HG02885 (cell line): ENCODE data around the gene HTT.

Experiments
- ATAC-seq: cut with Tn5 transposase; IDR thresholded peaks from one replicate; pipeline ENCODE4 v1.9.1; 2021; ENCODE audit warnings: mild to moderate bottlenecking; ENCODE audit not compliant: unreplicated experiment, poor library complexity

The HTT gene

DNA sequence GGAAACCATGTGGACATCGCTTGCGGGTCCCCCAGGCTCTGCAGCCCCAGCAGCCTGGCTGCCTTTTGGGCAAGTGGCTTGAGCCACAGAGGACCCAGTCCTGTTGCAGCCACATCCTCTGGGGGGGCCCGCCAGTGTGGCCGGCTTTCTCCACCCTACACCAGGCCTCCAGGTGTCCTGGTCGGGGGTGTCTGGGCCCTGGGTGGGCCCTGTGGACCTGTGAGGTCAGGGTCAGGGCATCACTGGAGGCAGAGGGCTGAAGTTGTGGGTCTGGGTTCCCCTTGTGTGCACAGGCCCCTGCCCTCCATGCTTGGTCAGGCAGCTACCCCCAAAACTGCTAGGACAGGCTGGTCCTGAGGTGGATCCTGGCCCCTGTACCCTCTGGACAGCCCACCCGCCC, 171.2 kb downstream of the HTT start:
- ATAC-seq: no peak

DNA sequence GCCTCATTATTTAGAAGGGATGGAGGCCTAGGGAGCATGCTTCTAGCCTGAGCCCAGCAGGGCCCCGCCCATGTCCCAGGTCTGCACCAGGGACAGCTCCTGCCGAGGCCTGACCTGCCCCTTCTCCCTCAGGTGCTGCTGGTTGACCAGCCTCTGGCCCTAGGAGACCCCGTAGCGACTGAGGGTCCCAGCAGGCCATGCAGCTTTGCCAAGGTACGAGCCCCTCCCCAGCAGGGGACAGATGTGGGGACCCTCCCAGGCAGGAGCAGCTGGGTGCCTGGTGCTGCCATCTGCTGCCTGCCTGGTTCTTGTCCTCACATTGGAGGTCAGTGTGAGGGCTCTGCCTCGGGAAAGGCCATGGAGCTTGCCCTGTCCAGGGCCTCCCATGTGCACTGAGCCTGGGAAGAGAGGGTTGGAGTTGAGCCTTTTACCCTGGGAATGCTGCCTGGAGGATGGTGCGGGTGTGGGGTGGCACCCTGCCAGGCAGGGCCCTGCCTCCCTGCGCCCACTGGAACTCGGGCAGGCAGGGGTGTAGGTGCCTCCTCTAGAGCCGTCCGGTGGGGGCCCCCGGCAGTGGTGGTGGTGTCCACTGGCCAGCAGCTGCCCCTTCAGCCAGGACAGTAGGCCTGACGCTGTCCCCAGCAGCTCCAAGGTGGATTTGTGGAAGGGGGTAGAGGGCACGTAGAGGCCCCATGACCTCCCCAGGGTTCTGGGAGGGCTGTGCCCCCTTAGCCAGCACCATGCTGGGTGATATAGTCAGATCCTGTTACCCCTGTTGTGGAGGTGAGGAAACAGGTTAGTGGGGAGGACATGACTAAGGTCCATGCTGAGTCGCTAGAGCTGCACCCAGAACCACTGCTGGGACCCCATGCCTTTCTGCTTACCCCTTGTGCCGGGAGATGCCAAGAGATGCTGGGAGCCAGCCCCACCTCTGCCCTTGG, 172.2 kb downstream of the HTT start:
- no peak for ATAC-seq

DNA sequence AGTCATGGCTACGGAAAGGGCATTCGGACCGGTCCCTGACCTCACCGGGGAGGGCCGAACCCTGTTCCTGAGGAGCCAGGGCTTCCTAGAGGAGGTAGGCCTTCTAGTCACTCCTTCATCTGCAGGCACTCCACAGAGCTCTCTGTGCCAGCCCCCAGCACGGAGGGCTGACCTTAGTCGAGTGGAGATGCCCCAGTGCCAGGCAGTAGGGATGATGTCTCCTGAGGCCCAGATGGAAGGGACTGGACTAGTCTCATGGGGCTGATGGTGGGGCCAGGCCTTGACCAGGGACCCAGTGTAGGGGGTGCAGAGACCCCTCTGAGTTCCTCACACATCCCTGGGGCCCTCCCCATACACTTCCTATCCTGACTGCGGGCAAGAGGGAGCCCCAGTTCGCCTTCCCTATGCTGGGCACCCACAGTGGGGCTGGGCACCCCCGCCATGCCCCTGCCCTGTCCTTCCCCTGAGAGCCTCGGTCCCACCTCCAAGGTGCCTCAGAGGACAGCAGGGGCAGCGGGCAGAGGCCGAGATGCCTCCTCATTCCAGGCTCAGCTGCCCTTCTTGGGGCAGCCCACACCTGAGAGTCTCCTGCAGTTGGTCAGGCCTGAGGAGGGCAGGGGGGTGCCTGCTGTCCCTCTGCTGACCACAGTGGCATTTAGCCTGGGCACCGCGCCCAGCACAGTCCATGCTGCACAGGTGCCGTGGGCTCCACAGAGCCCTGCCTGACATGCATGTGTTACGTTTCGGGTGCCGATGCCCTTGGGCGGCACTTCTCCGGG, 173.1 kb downstream of the HTT start:
- no peak for ATAC-seq

DNA sequence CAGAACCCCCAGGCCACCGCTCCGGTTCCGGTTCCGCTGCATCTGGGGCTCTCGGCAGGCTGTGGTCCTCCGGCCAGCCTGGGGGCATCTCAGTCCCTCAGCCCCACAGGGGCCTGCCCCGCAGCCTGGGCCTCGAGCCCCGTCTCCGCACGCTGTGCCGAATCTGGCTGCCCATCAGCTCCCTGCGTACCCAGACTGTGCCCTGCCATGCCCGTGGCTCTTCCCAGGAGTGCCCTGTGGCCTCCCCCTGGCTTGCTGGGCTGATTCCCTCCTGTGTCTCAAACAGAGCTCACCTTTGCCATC, 173.6 kb downstream of the HTT start:
- ATAC-seq: no peak

DNA sequence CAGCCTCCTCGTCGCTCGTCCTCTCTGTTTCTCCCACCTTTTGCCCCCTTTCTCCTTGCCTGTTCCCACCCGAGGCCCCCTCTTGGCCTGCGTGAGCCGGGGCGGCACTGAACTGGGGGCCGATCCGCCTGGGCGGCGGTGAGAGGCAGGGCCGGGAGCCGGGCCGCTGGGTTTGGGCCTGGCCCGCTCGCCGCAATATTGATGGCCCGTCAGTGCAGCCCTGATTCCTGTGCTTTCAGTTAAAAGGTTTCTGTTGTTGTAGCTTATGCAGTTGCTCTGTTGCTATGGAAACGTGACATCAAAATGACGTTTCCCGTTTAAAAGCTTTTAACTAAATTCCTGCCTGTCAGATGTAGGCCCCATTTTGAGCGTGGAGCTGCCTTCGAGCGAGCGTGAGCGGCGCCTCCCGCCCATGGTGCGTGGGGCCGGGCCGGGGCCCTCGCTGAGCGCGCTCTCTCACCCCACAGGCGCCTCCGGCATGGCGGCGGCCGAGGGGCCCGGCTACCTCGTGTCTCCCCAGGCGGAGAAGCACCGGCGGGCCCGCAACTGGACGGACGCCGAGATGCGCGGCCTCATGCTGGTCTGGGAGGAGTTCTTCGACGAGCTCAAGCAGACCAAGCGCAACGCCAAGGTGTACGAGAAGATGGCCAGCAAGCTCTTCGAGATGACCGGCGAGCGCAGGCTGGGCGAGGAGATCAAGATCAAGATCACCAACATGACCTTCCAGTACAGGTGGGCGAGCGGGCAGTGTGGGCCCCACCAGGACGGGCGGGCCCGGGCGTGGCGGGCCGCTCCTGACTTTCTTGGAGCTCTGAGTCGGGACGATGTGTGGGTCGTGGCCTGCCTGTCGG, 174.6 kb downstream of the HTT start, which contains the start of gene MSANTD1:
Gene MSANTD1, plus strand, starts transcription at position 349 of the 851 bp plus-strand sequence. Its CDS starts 64 bp downstream, at position 413.
- ATAC-seq: no peak

DNA sequence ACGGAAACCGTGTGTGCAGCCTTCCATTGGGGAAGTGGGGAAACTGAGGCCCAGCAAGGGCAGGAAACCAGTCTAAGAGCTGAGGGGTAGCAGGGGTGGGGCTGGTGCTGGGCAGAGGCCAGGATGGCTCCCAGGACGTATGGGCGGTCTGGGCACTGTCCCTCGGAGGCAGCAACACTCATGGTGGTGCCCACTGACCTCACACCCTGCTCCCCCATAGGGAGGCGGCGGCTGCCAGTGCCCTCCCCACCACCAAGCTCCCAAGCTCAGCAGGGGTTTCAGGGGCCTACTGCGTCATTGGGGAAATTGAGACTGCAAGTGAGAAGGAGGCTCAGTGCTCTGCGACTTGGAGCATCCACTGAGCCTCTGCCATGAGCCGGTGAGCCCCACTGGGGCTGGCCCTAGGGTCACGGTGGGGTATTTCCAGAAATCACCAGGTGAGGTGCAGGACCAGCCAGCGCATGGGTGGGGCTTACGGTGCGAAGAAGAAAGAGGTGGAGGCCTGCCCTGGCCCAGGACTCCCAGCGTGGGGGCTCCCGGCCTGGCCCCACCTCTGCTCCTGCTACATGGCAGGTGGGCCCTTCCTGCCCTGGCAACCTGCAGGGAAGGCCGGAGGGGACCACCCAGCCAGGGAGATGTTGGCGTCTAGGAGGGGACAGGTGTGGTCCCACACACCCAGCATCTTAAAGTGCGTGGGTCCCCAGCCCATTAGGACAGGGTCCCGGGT, 175.4 kb downstream of the HTT start:
- ATAC-seq: no peak

DNA sequence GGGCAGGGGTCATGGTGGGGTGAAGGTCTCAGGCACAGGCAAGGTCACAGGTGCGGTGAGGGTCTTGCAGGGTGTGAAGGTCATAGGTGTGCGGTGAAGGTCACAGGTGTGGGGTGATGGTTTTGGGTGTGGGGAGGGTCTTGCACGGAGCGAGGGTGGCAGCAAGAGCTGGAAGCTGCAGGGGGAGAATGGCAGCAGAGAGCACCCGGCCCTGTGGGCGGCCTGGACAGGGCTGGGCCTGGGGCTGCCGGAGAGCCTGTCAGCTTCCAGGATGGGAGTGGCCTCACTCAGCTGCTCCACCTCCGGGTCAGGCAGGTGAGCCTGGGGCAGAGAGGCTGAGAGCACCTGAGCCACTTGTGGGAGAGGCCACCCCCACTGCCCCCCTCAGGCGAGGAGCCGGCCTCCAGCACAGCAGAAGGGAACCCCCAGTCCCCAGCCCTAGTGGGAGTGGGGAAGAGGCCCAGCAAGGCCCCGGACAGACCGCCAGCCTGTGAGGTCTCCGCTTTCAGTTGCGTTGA, 176.0 kb downstream of the HTT start:
- no peak for ATAC-seq

DNA sequence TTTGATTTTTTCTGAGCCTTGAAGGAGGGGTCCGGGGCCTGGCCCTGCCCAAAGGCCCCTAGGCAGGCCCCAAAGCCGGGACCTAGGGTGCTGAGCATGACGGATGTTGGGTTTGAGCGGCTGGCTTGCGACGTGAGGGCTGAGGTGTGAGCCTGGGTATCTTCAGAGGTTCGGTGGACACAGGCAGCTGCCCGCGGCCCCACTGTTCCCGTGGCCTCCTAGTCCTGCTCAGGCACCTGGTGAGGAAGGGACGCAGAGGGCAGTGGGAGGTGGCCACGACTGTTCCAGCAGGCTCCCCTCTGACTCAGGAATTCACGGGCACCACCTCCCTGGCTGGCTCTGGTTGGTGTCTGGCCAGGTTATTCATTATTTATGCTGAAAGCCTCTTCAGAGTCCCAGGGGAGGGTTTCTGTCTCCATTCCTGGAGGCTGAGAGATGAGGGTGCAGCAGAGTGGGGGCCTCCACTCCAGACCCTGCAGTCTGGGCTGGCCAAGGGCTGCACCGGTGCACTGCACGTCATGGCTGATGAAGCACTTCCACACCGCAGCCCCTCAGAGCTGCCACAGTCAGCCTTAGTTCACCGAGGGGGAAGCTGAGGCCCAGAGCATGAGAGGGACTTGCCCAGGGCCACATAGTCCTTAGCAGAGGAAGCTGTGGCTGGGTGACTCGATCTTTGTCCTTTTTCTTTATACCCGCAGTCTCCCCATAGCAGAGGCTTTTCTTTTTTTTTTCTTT, 176.6 kb downstream of the HTT start:
- no peak for ATAC-seq

DNA sequence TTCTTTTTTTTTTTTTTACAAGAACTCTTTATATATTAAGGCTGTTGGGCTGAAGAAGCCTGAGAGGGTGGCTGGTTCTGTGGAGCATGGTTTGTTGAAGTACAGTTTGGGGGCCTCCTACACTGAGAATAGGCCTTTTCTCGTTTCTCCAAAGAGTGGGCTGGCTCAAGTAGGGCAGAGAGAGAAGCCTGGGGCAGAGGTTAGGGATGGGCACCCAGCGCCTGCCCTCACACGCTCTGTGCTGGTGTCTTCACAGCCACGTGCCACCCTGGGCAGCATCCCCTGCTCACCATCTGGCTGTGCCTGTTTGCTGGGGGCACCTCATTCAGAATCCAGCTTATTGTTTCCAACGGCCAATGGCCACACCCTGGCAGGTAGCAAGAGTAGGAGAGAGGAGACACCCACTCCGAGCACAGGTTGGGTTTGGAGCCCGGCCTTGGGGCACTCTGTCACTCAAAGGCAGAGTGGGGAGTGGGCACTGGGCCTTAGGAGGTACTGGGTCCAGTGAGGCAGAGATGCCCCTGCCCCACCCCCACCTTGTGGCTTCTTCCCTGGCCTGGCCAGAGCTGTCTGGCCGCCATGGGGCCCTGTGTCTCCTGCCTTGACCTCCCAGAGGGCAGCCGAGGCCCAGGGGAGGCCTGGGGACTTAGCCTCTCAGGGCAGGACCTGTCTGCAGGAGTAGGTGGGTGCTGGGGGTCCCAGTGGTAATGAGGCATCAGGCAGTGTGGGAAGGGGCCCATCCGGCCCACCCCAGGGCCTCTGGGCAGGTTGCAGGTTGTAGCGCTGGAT, 177.4 kb downstream of the HTT start:
- ATAC-seq: no peak

DNA sequence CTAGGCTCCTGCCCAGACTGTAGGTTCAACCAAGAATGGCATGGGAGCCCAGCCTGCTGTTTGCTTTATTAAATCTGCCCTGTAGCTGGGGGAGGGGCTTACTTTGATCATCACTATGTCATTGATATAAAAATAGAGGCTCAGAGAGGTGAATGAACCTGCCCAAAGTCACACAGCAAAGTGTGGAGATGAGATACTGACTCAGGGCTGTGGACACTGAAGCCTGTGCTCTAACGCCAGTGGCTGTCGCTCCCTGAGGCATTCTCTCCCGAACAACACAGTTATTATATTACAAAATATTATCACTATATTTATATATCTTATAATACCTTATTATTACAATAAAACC, 178.0 kb downstream of the HTT start:
- no peak for ATAC-seq

DNA sequence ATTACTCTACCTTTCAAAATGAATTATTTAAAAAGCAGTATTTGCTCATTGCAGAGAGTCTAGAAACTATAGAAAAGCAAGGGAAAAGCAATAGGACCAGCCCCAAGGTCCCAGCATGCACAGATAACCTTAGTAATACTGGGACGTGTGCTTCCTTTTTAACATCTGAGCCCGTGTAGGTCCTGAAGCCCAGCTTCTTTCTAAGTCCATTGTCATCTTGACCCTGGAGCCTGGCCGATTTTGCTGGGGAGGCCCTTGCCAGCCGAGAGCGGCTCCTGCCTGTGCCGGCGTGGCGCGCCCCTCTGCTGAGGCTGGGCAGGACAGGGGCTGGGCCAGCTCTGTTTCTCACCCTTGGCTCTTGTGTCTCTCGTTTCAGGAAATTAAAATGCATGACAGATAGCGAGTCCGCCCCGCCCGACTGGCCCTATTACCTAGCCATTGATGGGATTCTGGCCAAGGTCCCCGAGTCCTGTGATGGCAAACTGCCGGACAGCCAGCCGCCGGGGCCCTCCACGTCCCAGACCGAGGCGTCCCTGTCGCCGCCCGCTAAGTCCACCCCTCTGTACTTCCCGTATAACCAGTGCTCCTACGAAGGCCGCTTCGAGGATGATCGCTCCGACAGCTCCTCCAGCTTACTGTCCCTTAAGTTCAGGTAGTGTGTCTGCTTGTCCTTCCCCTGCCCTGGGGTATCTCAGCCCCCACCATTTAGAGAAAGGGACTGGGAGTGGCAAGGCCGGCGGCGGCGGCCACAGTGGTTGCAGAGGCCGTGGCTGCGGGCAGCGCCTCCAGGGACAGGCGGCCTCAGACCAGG, 178.6 kb downstream of the HTT start:
- no peak for ATAC-seq

DNA sequence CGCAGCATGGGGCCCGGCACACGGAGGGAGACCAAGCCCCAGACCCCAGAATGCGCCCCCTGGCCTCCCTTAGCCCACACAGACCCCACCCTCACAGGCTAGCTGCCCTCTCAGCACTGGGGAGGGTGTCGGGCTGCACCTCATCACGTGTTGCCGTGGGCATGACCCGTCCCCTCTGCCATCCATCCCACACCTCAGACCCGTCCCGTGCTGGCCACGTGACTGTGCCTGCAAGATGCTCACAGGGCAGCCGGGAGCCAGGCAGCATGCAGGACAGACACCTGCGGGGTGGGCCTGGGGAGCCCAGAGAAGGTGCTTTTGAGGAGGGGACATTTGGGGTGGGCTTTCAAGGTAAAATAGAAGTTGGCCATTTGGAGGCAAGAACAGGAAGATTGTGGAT, 179.3 kb downstream of the HTT start:
- no peak for ATAC-seq

DNA sequence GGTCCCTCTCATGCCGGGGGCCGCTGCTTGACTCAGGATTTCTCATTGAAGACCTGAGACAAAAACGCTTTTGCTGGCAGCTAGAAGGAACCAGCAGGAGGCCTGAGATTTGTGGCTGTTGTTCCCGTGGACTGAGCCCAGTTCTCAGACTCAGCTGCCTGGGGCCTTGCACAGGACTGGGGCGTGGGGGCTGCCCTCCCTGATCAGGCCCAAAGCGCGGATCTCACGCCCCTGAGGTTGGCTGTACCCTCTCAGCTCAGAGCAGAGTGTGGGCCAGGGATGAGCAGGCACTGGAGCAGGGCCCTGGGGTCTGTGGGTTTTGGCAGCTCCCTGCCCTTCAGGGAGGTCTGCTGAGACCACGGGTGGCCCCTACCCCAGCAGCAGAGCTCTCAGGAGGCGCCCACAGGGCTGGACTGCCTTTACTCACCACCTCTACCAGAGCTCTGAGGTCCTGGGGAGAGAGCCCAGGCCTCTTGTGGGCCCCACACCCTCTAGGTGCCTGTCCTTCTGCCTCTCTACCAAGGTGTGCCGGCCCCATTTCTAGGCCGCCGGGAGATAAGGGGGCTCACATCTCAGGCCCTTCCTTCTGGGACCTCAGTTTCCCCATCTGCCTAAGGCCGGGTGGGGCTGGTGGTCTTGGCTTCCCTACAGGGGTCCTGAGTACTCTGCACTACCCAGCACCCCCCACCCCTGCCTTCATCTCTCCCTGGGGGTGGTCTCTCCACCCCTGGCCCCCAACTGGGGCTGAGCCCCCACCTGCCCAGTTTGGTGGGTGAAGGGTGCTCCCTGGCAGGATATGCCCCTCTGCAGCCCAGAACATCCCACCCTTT, 180.0 kb downstream of the HTT start:
- ATAC-seq: no peak

DNA sequence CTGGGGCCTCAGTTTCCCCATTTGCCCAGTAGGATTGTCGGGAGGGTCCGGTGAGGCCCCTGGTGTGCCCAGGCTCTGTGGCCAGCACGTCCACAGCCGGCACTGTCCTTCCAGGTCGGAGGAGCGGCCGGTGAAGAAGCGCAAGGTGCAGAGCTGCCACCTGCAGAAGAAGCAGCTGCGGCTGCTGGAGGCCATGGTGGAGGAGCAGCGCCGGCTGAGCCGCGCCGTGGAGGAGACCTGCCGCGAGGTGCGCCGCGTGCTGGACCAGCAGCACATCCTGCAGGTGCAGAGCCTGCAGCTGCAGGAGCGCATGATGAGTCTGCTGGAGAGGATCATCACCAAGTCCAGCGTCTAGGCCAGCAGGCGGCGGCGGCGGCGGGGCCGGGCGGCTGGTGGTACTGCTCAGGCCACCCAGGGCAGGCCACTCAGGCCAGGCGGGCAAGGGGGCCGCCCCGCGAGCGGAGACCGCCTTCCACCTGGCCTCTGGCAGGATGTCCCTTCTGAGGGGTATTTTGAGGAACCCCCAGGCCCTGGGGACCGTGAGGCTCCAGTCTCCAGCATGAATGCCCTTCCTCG, 181.2 kb downstream of the HTT start:
- ATAC-seq: no peak

DNA sequence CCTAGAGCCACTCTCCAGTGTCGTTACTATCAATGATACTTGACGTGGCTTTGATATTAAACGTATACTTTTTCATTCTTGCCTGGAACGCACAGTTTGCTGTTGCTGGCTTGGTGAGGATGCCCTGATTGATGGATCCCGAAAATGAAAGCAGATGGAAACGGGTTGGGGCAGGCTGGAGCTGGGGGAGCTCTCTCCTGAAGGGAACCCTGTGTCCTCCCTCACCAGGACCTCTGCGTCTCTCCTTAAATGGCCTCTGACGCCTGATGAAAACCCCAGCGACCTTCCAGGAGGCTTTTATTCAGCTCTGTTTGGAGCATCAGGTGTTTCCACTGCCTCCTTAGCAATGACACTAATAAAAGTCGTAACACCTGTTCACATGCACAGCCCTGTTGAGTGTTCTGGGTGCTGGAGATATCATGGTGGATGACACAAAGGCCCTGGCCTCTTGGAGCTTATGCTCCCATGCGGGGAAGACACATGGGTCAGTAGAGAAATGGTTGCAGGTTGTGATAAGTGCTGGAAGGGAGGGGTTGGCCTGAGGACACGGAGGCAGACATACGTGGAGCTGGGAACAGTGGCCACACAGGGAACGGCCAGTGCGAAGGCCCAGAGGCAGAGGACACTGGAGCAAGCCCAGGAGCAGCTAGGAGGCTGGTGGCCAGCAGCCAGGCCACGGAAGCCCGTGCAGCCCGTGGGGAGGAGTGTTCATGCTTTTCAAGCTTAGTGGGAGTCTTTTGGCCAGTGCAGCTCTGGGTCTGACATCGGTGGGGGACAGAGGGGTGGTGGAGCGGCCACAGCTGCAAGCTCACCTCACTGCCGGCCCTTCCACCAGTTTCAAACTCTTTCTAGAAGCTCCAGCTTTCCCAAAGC, 182.0 kb downstream of the HTT start:
- ATAC-seq: no peak
